Bronchial epithelial cell (primary cell): ENCODE data around the gene ZNF26. TPM values are rescaled to one million over a fixed set of nuclear protein-coding genes. Genes with fewer than 3 reads are reported as not detected.
"Not testable (repeated sequence)": the region's sequence is repeated elsewhere in the genome, so short reads cannot be mapped to it uniquely, and the experiment has no call there.

Source experiments
- DNase-seq: peaks from one replicate; pipeline ENCODE4 v3.0.0-alpha.2; 2010; ENCODE audit warnings: low read depth
- FAIRE-seq: peaks from 2 replicates; lab custom pipeline; 2011; peaks lifted over from hg19 to GRCh38; lab: Jason Lieb, UNC
- H3K27me3 ChIP-seq: 2 replicates; pipeline ENCODE4 v1.5.1; 2011; ENCODE audit warnings: low read length; ENCODE audit not compliant: control insufficient read depth, insufficient read depth
- H3K36me3 ChIP-seq: 2 replicates; pipeline ENCODE4 v1.5.1; 2011; ENCODE audit warnings: low read length; ENCODE audit not compliant: control insufficient read depth, insufficient read depth
- H3K4me3 ChIP-seq: 2 replicates; pipeline ENCODE4 v1.5.1; 2011; ENCODE audit warnings: mild to moderate bottlenecking, low read depth, low read length, control low read depth
- CTCF ChIP-seq: IDR thresholded peaks from 2 replicates; pipeline ENCODE4 v1.5.1; 2011; ENCODE audit warnings: mild to moderate bottlenecking, moderate library complexity, low read length, control low read depth, inconsistent platforms; ENCODE audit not compliant: insufficient read depth, severe bottlenecking
- total RNA-seq: library from RNA; depleted of rRNA; stranded (reverse); fragments of >200 nt; gene quantifications from 2 replicates; pipeline ENCODE4 v1.2.1, GENCODE V29; 2014

ZNF26 gene
- total RNA-seq = 13.4 and 14.1 TPM in 2 replicates

GRCh38 chr12:132986001-132986884, at the start of gene ZNF26:
ZNF26 (plus strand) TSS chr12:132986367; CDS start chr12:132986841, 474 bp downstream.
- Histone ChIP-seq H3K27me3 (no peaks in the 10 kb centered on the region), H3K36me3 (no peaks in the 10 kb centered on the region), H3K4me3 (peak within 1 kb of the TSS; percentile 99)
- DNase-seq (peak; percentile 85), FAIRE-seq (no peak)
- TF ChIP-seq CTCF = no peak

DNA sequence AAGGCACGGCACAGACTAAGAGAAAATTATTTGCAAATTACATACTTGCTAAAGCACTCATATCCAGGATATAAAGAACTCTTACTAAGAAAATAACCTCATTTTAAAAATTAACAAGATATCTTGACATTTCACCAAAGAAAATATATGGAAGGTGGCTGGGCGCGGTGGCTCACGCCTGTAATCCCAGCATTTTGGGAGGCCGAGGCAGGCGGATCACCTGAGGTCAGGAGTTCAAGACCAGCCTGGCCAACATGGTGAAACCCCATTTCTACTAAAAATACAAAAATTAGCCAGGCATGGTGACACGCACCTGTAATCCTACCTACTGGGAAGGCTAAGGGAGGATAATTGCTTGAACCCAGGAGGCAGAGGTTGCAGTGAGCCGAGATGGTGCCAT, 49.2 kb upstream of the ZNF26 start:
- H3K27me3 ChIP-seq, DNase-seq, FAIRE-seq, H3K36me3 ChIP-seq, H3K4me3 ChIP-seq: not testable (repeated sequence)

DNA sequence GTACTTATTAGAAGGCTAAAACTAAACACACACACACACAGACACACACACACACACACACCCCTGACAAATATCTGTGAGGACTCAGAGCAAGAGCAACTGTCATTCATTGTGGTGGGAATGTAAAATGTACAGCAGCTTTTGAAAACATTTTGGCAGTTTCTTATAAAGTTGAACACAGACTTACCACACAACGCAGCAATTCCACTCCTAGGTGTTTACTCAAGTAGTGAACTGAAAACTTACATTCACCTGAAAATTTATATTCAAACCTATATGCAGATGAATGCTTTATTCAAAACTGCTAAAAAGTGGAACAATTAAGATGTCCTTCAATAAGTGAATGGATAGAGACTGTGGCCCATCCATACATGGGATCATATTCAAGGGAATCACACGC, 48.7 kb upstream of the ZNF26 start:
- Histone ChIP-seq H3K27me3 (no peaks in the 10 kb centered on the region), H3K4me3 (no peak overlapping the region), H3K36me3 (peaks cover 3% of the 10 kb centered on the region)
- no peak for TF ChIP-seq CTCF
- DNase-seq (no peak), FAIRE-seq (no peak)

GRCh38 chr12:132938807-132939206, 47.4 kb upstream of the ZNF26 start:
- DNase-seq, H3K27me3 ChIP-seq, H3K4me3 ChIP-seq, FAIRE-seq, H3K36me3 ChIP-seq: not testable (repeated sequence)

- Histone ChIP-seq H3K36me3 (peaks cover 11% of the 10 kb centered on the region), H3K4me3 (no peak overlapping the region), H3K27me3 (no peaks in the 10 kb centered on the region)
- no peak for DNase-seq
- FAIRE-seq = no peak
- no peak for TF ChIP-seq CTCF
Measured at GRCh38 chr12:132940071-132940719, 46.0 kb upstream of the ZNF26 start.

GRCh38 chr12:132941336-132941954, 44.7 kb upstream of the ZNF26 start:
- FAIRE-seq (no peak), DNase-seq (no peak)
- H3K27me3 ChIP-seq = no peaks in the 10 kb centered on the region
- no peak overlapping the region for H3K4me3 ChIP-seq
- no peak for TF ChIP-seq CTCF
- H3K36me3 ChIP-seq = peaks cover 13% of the 10 kb centered on the region
